Small intestine (tissue), 7 donors: Measurements from ENCODE around the gene TARBP1. TPM values are rescaled to one million over a fixed set of nuclear protein-coding genes. Genes with fewer than 3 reads are reported as not detected.

Experiments used
- DNase-seq, 2 donors: peaks; one replicate each; pipeline versions ENCODE4 v3.0.0 to v3.0.0-alpha.2; 2013
- FAIRE-seq: peaks from 2 replicates; lab custom pipeline; 2012; peaks lifted over from hg19 to GRCh38; lab: Jason Lieb, UNC
- H3K27ac ChIP-seq, 3 donors: one replicate each; pipeline ENCODE4 v1.5.1; 2013; ENCODE audit warnings: low read length in 2 of 3, mild to moderate bottlenecking in 2 of 3, control low read depth in 1 of 3, inconsistent platforms in 1 of 3, low read depth in 1 of 3, moderate library complexity in 1 of 3
- H3K27me3 ChIP-seq, 3 donors: one replicate each; pipeline ENCODE4 v1.6.1; 2013; ENCODE audit warnings: low read length in 3 of 3, inconsistent platforms in 1 of 3; ENCODE audit not compliant: control insufficient read depth in 3 of 3, insufficient read depth in 3 of 3
- H3K36me3 ChIP-seq, 3 donors: one replicate each; pipeline ENCODE4 v1.6.1; 2013; ENCODE audit warnings: low read length in 3 of 3, inconsistent platforms in 1 of 3, low read depth in 1 of 3, mild to moderate bottlenecking in 1 of 3, moderate library complexity in 1 of 3; ENCODE audit not compliant: control insufficient read depth in 3 of 3, insufficient read depth in 2 of 3
- H3K4me1 ChIP-seq, 3 donors: one replicate each; pipeline ENCODE4 v1.6.1; 2013; ENCODE audit warnings: low read length in 2 of 3, inconsistent platforms in 1 of 3, low read depth in 1 of 3, mild to moderate bottlenecking in 1 of 3, moderate library complexity in 1 of 3; ENCODE audit not compliant: control insufficient read depth in 3 of 3, insufficient read depth in 2 of 3
- H3K4me3 ChIP-seq, 3 donors: one replicate each; pipeline ENCODE4 v1.5.1; 2013; ENCODE audit warnings: low read length in 3 of 3, control low read depth in 1 of 3, inconsistent platforms in 1 of 3, low read depth in 1 of 3, mild to moderate bottlenecking in 1 of 3, moderate library complexity in 1 of 3
- H3K9me3 ChIP-seq, 2 donors: one replicate each; pipeline ENCODE4 v1.6.1; 2013; ENCODE audit warnings: low read depth in 1 of 2, low read length in 1 of 2; ENCODE audit not compliant: control insufficient read depth in 2 of 2, insufficient read depth in 1 of 2
- WGBS, 3 donors: extraction: QIAGEN DNeasy Blood & Tissue Kit; methylation state at CpG; one replicate each; pipeline ENCODE4 v1.1.7; 2013; 5-methylcytosine and 5-hydroxymethylcytosine counted together
- polyA plus RNA-seq, 4 donors: library from polyadenylated mRNA; stranded (reverse) in 3 of 4; unstranded in 1 of 4; fragments of 200-250 nt in 3 of 4; fragments of 120-200 nt in 1 of 4; gene quantifications; one replicate each; pipeline versions ENCODE4 v1.2.1 to v1.2.3, GENCODE V29; 2013
- donor health status: healthy with polysubstance abuse.
- donor health status: control.
- donor health status: control.
- donor health status: Bipolar disorder and iron deficiency.
- donor health status: healthy.

TARBP1 gene
- polyA plus RNA-seq, 4 donors = 8.1 to 67.5 (median 19.4) TPM

GRCh38 chr1:234499943-234500245, 20.9 kb upstream of the TARBP1 start:
- H3K4me1 ChIP-seq = peaks cover 4 to 15% (median 6%) of the 10 kb centered on the region in 3 donors
- WGBS, 3 donors = 52 to 83% (median 78%) methylated on average over 4 of the region's 4 CpGs
- peak overlapping the region in 1 of 3 donors; percentile 90 for H3K27ac ChIP-seq
- no peaks in the 10 kb centered on the region for H3K9me3 ChIP-seq
- no peaks in the 10 kb centered on the region for H3K27me3 ChIP-seq
- H3K36me3 ChIP-seq = no peaks in the 10 kb centered on the region
- H3K4me3 ChIP-seq = no peak overlapping the region
- DNase-seq (no peak), FAIRE-seq (no peak)

- Histone ChIP-seq H3K27ac (peak overlapping the region in 2 of 3 donors; percentile 59 to 90), H3K36me3 (no peaks in the 10 kb centered on the region), H3K27me3 (no peaks in the 10 kb centered on the region), H3K4me1 (peaks cover 4 to 15% (median 6%) of the 10 kb centered on the region in 3 donors), H3K4me3 (no peak overlapping the region), H3K9me3 (no peaks in the 10 kb centered on the region)
- WGBS, 3 donors = 20 to 30% (median 29%) methylated on average over 27 of the region's 27 CpGs
- FAIRE-seq = no peak
- peak; percentile 83 to 93 for DNase-seq
Observed at GRCh38 chr1:234499119-234499942, 20.4 kb upstream of the TARBP1 start.

- Histone ChIP-seq H3K27ac (peak overlapping the region in 2 of 3 donors; percentile 59 to 90), H3K4me1 (peaks cover 4 to 15% (median 6%) of the 10 kb centered on the region in 3 donors), H3K27me3 (no peaks in the 10 kb centered on the region), H3K4me3 (no peak overlapping the region), H3K36me3 (no peaks in the 10 kb centered on the region), H3K9me3 (no peaks in the 10 kb centered on the region)
- DNase-seq (no peak), FAIRE-seq (no peak)
- WGBS, 3 donors = 52 to 54% (median 53%) methylated on average over 9 of the region's 9 CpGs
Observed at GRCh38 chr1:234498448-234499118, 19.6 kb upstream of the TARBP1 start.

GRCh38 chr1:234497589-234497988, 18.6 kb upstream of the TARBP1 start:
- Histone ChIP-seq H3K9me3 (no peaks in the 10 kb centered on the region), H3K36me3 (no peaks in the 10 kb centered on the region), H3K27me3 (no peaks in the 10 kb centered on the region), H3K4me3 (no peak overlapping the region), H3K4me1 (peaks cover 4 to 15% (median 6%) of the 10 kb centered on the region in 3 donors), H3K27ac (no peak overlapping the region)
- FAIRE-seq (no peak), DNase-seq (no peak)
- 93 to 97% (median 96%) methylated on average over 1 of the region's 1 CpG for WGBS, 3 donors

GRCh38 chr1:234495231-234495990, 16.4 kb upstream of the TARBP1 start:
- 58 to 80% (median 61%) methylated on average over 7 of the region's 7 CpGs for WGBS, 3 donors
- H3K4me1 ChIP-seq = peaks cover 3 to 18% (median 3%) of the 10 kb centered on the region in 3 donors
- H3K27me3 ChIP-seq = no peaks in the 10 kb centered on the region
- DNase-seq (no peak), FAIRE-seq (no peak)
- no peaks in the 10 kb centered on the region for H3K9me3 ChIP-seq
- no peaks in the 10 kb centered on the region for H3K36me3 ChIP-seq
- no peak overlapping the region for H3K4me3 ChIP-seq
- H3K27ac ChIP-seq = peak overlapping the region in 1 of 3 donors; percentile 5

- no peak overlapping the region for H3K4me3 ChIP-seq
- no peak overlapping the region for H3K27ac ChIP-seq
- no peaks in the 10 kb centered on the region for H3K9me3 ChIP-seq
- 80 to 92% (median 90%) methylated on average over 4 of the region's 4 CpGs for WGBS, 3 donors
- no peaks in the 10 kb centered on the region for H3K27me3 ChIP-seq
- FAIRE-seq = no peak
- no peak for DNase-seq
- H3K36me3 ChIP-seq = no peaks in the 10 kb centered on the region
- H3K4me1 ChIP-seq = peaks cover 0 to 6% (median 2%) of the 10 kb centered on the region in 3 donors
Observed at GRCh38 chr1:234494049-234494448, 15.1 kb upstream of the TARBP1 start.

GRCh38 chr1:234490793-234491479, 12.0 kb upstream of the TARBP1 start:
- H3K36me3 ChIP-seq = no peaks in the 10 kb centered on the region
- H3K27me3 ChIP-seq = no peaks in the 10 kb centered on the region
- DNase-seq (peak; percentile 39 to 66), FAIRE-seq (no peak)
- H3K4me1 ChIP-seq = peaks cover 0 to 2% (median 2%) of the 10 kb centered on the region in 3 donors
- H3K9me3 ChIP-seq = no peaks in the 10 kb centered on the region
- WGBS, 3 donors = 21 to 79% (median 30%) methylated on average over 4 of the region's 4 CpGs
- no peak overlapping the region for H3K27ac ChIP-seq
- H3K4me3 ChIP-seq = no peak overlapping the region

GRCh38 chr1:234489698-234490077, 10.7 kb upstream of the TARBP1 start:
- Histone ChIP-seq H3K36me3 (no peaks in the 10 kb centered on the region), H3K27me3 (no peaks in the 10 kb centered on the region), H3K4me3 (no peak overlapping the region), H3K9me3 (no peaks in the 10 kb centered on the region), H3K27ac (no peak overlapping the region), H3K4me1 (peaks cover 0 to 2% (median 2%) of the 10 kb centered on the region in 3 donors)
- no peak for DNase-seq
- no peak for FAIRE-seq
- 68 to 80% (median 71%) methylated on average over 2 of the region's 2 CpGs for WGBS, 3 donors
